GM10266 (cell line): ENCODE measurements around the gene CC2D2B.

Source experiments
- DNase-seq: peaks from one replicate; pipeline ENCODE4 v3.0.0; 2012; ENCODE audit errors: extremely low spot score
- CTCF ChIP-seq: IDR thresholded peaks from 2 replicates; pipeline ENCODE4 v1.5.1; 2012; ENCODE audit warnings: mild to moderate bottlenecking, low read depth; ENCODE audit not compliant: control insufficient read depth, insufficient read depth; ENCODE audit errors: missing control alignments

The CC2D2B gene

DNA sequence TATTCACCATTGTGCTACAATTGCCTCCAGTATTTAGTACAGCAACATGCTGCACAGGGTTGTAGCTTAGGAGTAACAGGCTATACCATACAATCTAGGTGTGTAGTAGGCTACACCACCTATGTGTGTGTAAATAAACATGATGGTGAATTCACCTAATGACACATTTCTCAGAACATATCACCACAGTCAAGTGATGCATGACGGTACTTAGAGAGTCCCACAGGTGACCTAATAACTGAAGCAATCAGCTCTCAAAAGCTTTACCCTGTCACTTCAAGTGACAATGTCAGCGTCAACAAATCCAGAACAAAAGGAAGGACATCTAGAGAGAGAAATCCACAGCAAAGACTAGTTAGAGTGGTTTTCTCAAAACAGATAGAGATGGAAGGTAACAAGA lies 174.4 kb downstream of the CC2D2B start:
- no peak for TF ChIP-seq CTCF
- DNase-seq, result no peak
